Measurements from ENCODE around the gene ARID5B. TPM values are rescaled to one million over a fixed set of nuclear protein-coding genes. Genes with fewer than 3 reads are reported as not detected.

The ARID5B gene
- total RNA-seq, 1 experiment from 2014 or later = 2.3 TPM

DNA sequence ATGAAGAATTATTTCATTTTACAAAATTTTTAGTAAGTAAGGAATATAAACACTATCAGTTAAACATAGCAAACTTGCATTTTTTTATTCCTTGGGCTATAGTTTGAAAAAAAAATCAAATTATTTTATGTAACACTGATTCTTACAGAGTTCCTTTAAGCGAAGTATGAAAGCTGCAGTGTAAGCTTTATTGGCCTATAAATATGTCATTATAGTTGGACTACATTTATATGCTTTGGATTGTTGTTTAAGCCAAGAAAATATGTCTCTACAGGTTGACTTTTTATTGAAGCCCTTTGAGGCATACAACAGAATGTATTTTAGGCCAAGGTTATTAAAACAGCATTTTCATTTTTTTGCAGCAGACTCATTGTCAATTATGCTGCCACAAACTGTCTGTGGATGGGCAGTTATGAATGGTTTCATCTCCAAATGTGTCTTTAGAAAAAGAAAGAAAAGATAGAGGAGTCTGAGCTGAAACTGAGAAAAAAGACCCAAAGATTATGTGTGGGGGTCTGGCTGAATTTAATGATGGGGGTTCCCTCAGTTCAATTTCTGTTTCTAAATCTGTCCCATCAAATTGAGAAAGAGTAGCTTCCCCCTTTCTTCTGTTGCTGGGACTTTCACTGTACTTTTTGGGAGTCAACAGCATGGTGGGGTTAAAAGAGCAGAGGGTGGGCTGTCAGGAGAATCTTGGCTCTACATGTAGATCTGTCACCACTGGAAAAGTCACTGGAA lies 43.1 kb downstream of the ARID5B start:
- no peaks in the 10 kb centered on the region for H3K36me3 Mint-ChIP-seq
- no peak for ATAC-seq
- H3K27ac Mint-ChIP-seq = no peak overlapping the region
- no peak for DNase-seq (ENCODE audit: low spot score)
- peaks cover 7% of the 10 kb centered on the region for H3K4me1 Mint-ChIP-seq
- CTCF ChIA-PET = no interaction called here
- TF ChIP-seq ZNF532 (CRISPR knock-in tag; IDR thresholded peaks at IDR 0.05; ENCODE audit: borderline replicate concordance) (no peak), ELF4 (CRISPR knock-in tag; IDR thresholded peaks at IDR 0.05; ENCODE audit: low read depth) (no peak), ETV6 (CRISPR knock-in tag; IDR thresholded peaks at IDR 0.05) (no peak), ZNF416 (CRISPR knock-in tag; IDR thresholded peaks at IDR 0.05) (no peak), ATF3 (CRISPR knock-in tag; conservative IDR thresholded peaks at IDR 0.05) (no peak), AR (CRISPR knock-in tag; IDR thresholded peaks at IDR 0.05) (no peak), TEAD4 (CRISPR knock-in tag; IDR thresholded peaks at IDR 0.05) (no peak)
- TF ChIP-seq, protein P1, sequence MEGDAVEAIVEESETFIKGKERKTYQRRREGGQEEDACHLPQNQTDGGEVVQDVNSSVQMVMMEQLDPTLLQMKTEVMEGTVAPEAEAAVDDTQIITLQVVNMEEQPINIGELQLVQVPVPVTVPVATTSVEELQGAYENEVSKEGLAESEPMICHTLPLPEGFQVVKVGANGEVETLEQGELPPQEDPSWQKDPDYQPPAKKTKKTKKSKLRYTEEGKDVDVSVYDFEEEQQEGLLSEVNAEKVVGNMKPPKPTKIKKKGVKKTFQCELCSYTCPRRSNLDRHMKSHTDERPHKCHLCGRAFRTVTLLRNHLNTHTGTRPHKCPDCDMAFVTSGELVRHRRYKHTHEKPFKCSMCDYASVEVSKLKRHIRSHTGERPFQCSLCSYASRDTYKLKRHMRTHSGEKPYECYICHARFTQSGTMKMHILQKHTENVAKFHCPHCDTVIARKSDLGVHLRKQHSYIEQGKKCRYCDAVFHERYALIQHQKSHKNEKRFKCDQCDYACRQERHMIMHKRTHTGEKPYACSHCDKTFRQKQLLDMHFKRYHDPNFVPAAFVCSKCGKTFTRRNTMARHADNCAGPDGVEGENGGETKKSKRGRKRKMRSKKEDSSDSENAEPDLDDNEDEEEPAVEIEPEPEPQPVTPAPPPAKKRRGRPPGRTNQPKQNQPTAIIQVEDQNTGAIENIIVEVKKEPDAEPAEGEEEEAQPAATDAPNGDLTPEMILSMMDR (IDR thresholded peaks at IDR 0.05) = no peak
- H3K4me3 Mint-ChIP-seq = no peak overlapping the region
- POLR2A ChIA-PET = no interaction called here
- H3K27me3 Mint-ChIP-seq (ENCODE audit: low read depth) = no peaks in the 10 kb centered on the region
- H3K9me3 Mint-ChIP-seq = no peaks in the 10 kb centered on the region

GRCh38 chr10:61949687-61950086 lies 48.2 kb downstream of the ARID5B start:
- POLR2A ChIA-PET = no interaction called here
- H3K9me3 Mint-ChIP-seq = no peaks in the 10 kb centered on the region
- ATAC-seq = no peak
- H3K4me3 Mint-ChIP-seq = no peak overlapping the region
- H3K36me3 Mint-ChIP-seq = no peaks in the 10 kb centered on the region
- DNase-seq (ENCODE audit: low spot score) = no peak
- CTCF ChIA-PET = interaction anchor here (1.3 kb wide), 1 partner anchor 53 kb away, joined by 3 read pairs; no protein-coding TSS in a partner anchor
- no peak overlapping the region for H3K27ac Mint-ChIP-seq
- H3K4me1 Mint-ChIP-seq = peaks cover 5% of the 10 kb centered on the region; the same call in 1 of the 2 replicates
- no peaks in the 10 kb centered on the region for H3K27me3 Mint-ChIP-seq (ENCODE audit: low read depth)
- no peak for TF ChIP-seq TP53 (CRISPR knock-in tag; IDR thresholded peaks at IDR 0.05)
- no peak for TF ChIP-seq NFE2L1 (CRISPR knock-in tag; IDR thresholded peaks at IDR 0.05)
- TF ChIP-seq ZMAT4 (CRISPR knock-in tag; IDR thresholded peaks at IDR 0.05) = no peak
- TF ChIP-seq ETV6 (CRISPR knock-in tag; IDR thresholded peaks at IDR 0.05) = no peak
- no peak for TF ChIP-seq ATF1 (CRISPR knock-in tag; IDR thresholded peaks at IDR 0.05)
- no peak for TF ChIP-seq GRHL2 (CRISPR knock-in tag; IDR thresholded peaks at IDR 0.05; ENCODE audit: insufficient replicate concordance, severe bottlenecking)
- no peak for TF ChIP-seq KAT7 (CRISPR knock-in tag; IDR thresholded peaks at IDR 0.05; ENCODE audit: borderline replicate concordance)
- no peak for TF ChIP-seq NFYB (CRISPR knock-in tag; conservative IDR thresholded peaks at IDR 0.05; ENCODE audit: low read depth)
- TF ChIP-seq ATF3 (CRISPR knock-in tag; conservative IDR thresholded peaks at IDR 0.05) = no peak
- no peak for TF ChIP-seq MXD4 (CRISPR knock-in tag; IDR thresholded peaks at IDR 0.05; ENCODE audit: borderline replicate concordance)
- TF ChIP-seq ZNF121 (CRISPR knock-in tag; IDR thresholded peaks at IDR 0.05) = no peak
- TF ChIP-seq PRRX2 (CRISPR knock-in tag; IDR thresholded peaks at IDR 0.05) = no peak
- no peak for TF ChIP-seq ZNF532 (CRISPR knock-in tag; IDR thresholded peaks at IDR 0.05; ENCODE audit: borderline replicate concordance)
- no peak for TF ChIP-seq ZNF396 (CRISPR knock-in tag; IDR thresholded peaks at IDR 0.05; ENCODE audit: borderline replicate concordance)
- no peak for TF ChIP-seq EMX1 (CRISPR knock-in tag; IDR thresholded peaks at IDR 0.05)

All from WTC11 (cell line).